ENCODE measurements around the gene STX4.

The STX4 gene

GRCh38 chr16:31032736-31033708 is at the start of gene STX4:
TSS of gene STX4 (plus strand) at chr16:31033558. CDS start at chr16:31033806, 248 bp downstream.
- no peak for TF ChIP-seq ZNF274 (IDR thresholded peaks at IDR 0.05; ENCODE audit: low read depth, low read length)
- H3K4me3 ChIP-seq (ENCODE audit: low read length), result peak within 1 kb of the TSS; percentile 73

- TF ChIP-seq ZNF274 (IDR thresholded peaks at IDR 0.05; ENCODE audit: low read depth, low read length), result no peak
- no peak overlapping the region for H3K4me3 ChIP-seq (ENCODE audit: low read length)
These were observed 49.3 kb upstream of the STX4 start for GRCh38 chr16:30983898-30984610.

- H3K4me3 ChIP-seq (ENCODE audit: low read length), result no peak within 1 kb of the TSS
- no peak for TF ChIP-seq ZNF274 (IDR thresholded peaks at IDR 0.05; ENCODE audit: low read depth, low read length)
These were observed 48.5 kb upstream of the STX4 start, which contains the start of gene HSD3B7 for GRCh38 chr16:30984669-30985400. TSS of gene HSD3B7 (plus strand) at chr16:30985207. CDS start at chr16:30985659, 452 bp downstream.

GRCh38 chr16:30985401-30986128 is 47.8 kb upstream of the STX4 start:
- H3K4me3 ChIP-seq (ENCODE audit: low read length), result no peak overlapping the region
- no peak for TF ChIP-seq ZNF274 (IDR thresholded peaks at IDR 0.05; ENCODE audit: low read depth, low read length)

GRCh38 chr16:30986129-30986991 is 47.0 kb upstream of the STX4 start:
- TF ChIP-seq ZNF274 (IDR thresholded peaks at IDR 0.05; ENCODE audit: low read depth, low read length), result no peak

GRCh38 chr16:30987581-30988190 is 45.7 kb upstream of the STX4 start:
- no peak for TF ChIP-seq ZNF274 (IDR thresholded peaks at IDR 0.05; ENCODE audit: low read depth, low read length)
- H3K4me3 ChIP-seq (ENCODE audit: low read length), result no peak overlapping the region

More at GRCh38 chr16:30986129-30986991, 47.0 kb upstream of the STX4 start:
- H3K4me3 ChIP-seq (ENCODE audit: low read length), result no peak overlapping the region

- TF ChIP-seq ZNF274 (IDR thresholded peaks at IDR 0.05; ENCODE audit: low read depth, low read length), result no peak
- no peak overlapping the region for H3K4me3 ChIP-seq (ENCODE audit: low read length)
These were observed 43.8 kb upstream of the STX4 start for GRCh38 chr16:30989469-30990047.

GRCh38 chr16:30990105-30990504 is 43.3 kb upstream of the STX4 start:
- H3K4me3 ChIP-seq (ENCODE audit: low read length), result no peak overlapping the region
- no peak for TF ChIP-seq ZNF274 (IDR thresholded peaks at IDR 0.05; ENCODE audit: low read depth, low read length)

- H3K4me3 ChIP-seq (ENCODE audit: low read length), result no peak overlapping the region
- TF ChIP-seq ZNF274 (IDR thresholded peaks at IDR 0.05; ENCODE audit: low read depth, low read length), result no peak
These were observed 42.3 kb upstream of the STX4 start for GRCh38 chr16:30991052-30991451.

GRCh38 chr16:30992276-30992780 is 41.0 kb upstream of the STX4 start:
- no peak overlapping the region for H3K4me3 ChIP-seq (ENCODE audit: low read length)
- TF ChIP-seq ZNF274 (IDR thresholded peaks at IDR 0.05; ENCODE audit: low read depth, low read length), result no peak

- no peak for TF ChIP-seq ZNF274 (IDR thresholded peaks at IDR 0.05; ENCODE audit: low read depth, low read length)
- H3K4me3 ChIP-seq (ENCODE audit: low read length), result no peak overlapping the region
These were observed 40.2 kb upstream of the STX4 start for GRCh38 chr16:30992931-30993816.
